SK-N-SH (cell line): Measurements from ENCODE around the gene DHRSX. TPM values are rescaled to one million over a fixed set of nuclear protein-coding genes. Genes with fewer than 3 reads are reported as not detected.
"Not testable (repeated sequence)": the region's sequence is repeated elsewhere in the genome, so short reads cannot be mapped to it uniquely, and the experiment has no call there.

ENCODE experiments used
- CTCF ChIA-PET: fragments of 300-600, 350-600 bp; formaldehyde crosslinking; extraction: SDS; loops from one replicate; lab custom pipeline; 2021; lab: Yijun Ruan, JAX
- POLR2A ChIA-PET: fragments of 350-600 bp; sonication (Branson Sonifier 250); formaldehyde crosslinking; extraction: SDS; loops from one replicate; lab custom pipeline; 2020; ENCODE audit warnings: antibody characterized with exemption, inconsistent platforms; lab: Yijun Ruan, JAX
- DNase-seq: peaks from one replicate; pipeline ENCODE4 v3.0.0; 2012
- H2AFZ ChIP-seq: fragments of 200-600 bp; sonication (generic); 2 replicates; pipeline ENCODE4 v1.8.1; 2016; ENCODE audit warnings: antibody characterized with exemption, mild to moderate bottlenecking, low read depth
- H3F3A ChIP-seq: fragments of 200-600 bp; sonication (generic); replicated peaks from 2 replicates; pipeline ENCODE3; 2016; ENCODE audit warnings: antibody characterized with exemption, mild to moderate bottlenecking; ENCODE audit not compliant: insufficient read depth
- H3K27ac ChIP-seq, 2 experiments: fragments of 200-500 bp in 1 of 2; fragments of 200-600 bp in 1 of 2; sonication (Bioruptor generic) in 1 of 2; sonication (generic), shearing (Covaris generic) in 1 of 2; 2 replicates each; pipeline versions ENCODE4 v1.5.1 to v1.6.1; 2014 to 2016; ENCODE audit warnings: low read depth in 2 of 2, inconsistent platforms in 1 of 2, low read length in 1 of 2, mild to moderate bottlenecking in 1 of 2, mixed read lengths in 1 of 2
- H3K27me3 ChIP-seq: fragments of 200-600 bp; sonication (generic), shearing (Covaris generic); 2 replicates; pipeline ENCODE4 v1.6.1; 2016; ENCODE audit warnings: mixed run types; ENCODE audit not compliant: insufficient read depth
- H3K36me3 ChIP-seq, 2 experiments: fragments of 200-500 bp in 1 of 2; fragments of 200-600 bp in 1 of 2; sonication (Bioruptor generic) in 1 of 2; sonication (generic) in 1 of 2; replicated peaks in 1 of 2; 2 replicates each; pipeline versions ENCODE3 to v1.5.1; 2014 to 2016; ENCODE audit warnings: low read length in 1 of 2, mild to moderate bottlenecking in 1 of 2; ENCODE audit not compliant: insufficient read depth in 2 of 2, control insufficient read depth in 1 of 2
- H3K4me1 ChIP-seq, 2 experiments: fragments of 200-500 bp in 1 of 2; fragments of 200-600 bp in 1 of 2; sonication (Bioruptor generic) in 1 of 2; sonication (generic), shearing (Covaris generic) in 1 of 2; 2 replicates each; pipeline versions ENCODE4 v1.5.1 to v1.6.1; 2014 to 2016; ENCODE audit warnings: low read depth in 1 of 2, low read length in 1 of 2, mixed run types in 1 of 2; ENCODE audit not compliant: insufficient read depth in 2 of 2, control insufficient read depth in 1 of 2
- H3K4me2 ChIP-seq: fragments of 200-600 bp; sonication (generic), shearing (Covaris generic); 2 replicates; pipeline ENCODE4 v1.6.1; 2017; ENCODE audit warnings: mixed run types
- H3K4me3 ChIP-seq, 2 experiments: fragments of 200-500 bp in 1 of 2; fragments of 200-600 bp in 1 of 2; sonication (Bioruptor generic) in 1 of 2; sonication (generic), shearing (Covaris generic) in 1 of 2; 2 replicates each; pipeline versions ENCODE4 v1.5.1 to v1.8.1; 2014 to 2016; ENCODE audit warnings: low read depth in 2 of 2, inconsistent platforms in 1 of 2, low read length in 1 of 2, mild to moderate bottlenecking in 1 of 2, mixed read lengths in 1 of 2, moderate library complexity in 1 of 2
- H3K79me2 ChIP-seq: fragments of 200-600 bp; sonication (generic); 2 replicates; pipeline ENCODE4 v1.8.1; 2017; ENCODE audit warnings: mild to moderate bottlenecking; ENCODE audit not compliant: insufficient read depth
- H3K9ac ChIP-seq: fragments of 200-600 bp; sonication (generic); 2 replicates; pipeline ENCODE4 v1.6.1; 2017; ENCODE audit warnings: mixed run types
- H3K9me2 ChIP-seq: fragments of 200-600 bp; sonication (generic); 2 replicates; pipeline ENCODE4 v1.6.1; 2017; ENCODE audit warnings: mixed run types
- H3K9me3 ChIP-seq: fragments of 200-600 bp; sonication (generic); 2 replicates; pipeline ENCODE4 v1.6.1; 2017; ENCODE audit warnings: mixed run types, mild to moderate bottlenecking, moderate library complexity
- H4K20me1 ChIP-seq: fragments of 200-600 bp; sonication (generic); 2 replicates; pipeline ENCODE4 v1.6.1; 2017; ENCODE audit warnings: mild to moderate bottlenecking, mixed run types; ENCODE audit not compliant: insufficient read depth
- FOSL2 ChIP-seq: IDR thresholded peaks from 2 replicates; pipeline ENCODE4 v1.4.0; 2012; ENCODE audit warnings: low read depth, mild to moderate bottlenecking, moderate library complexity, borderline replicate concordance
- GATA2 ChIP-seq: sonication (generic); formaldehyde crosslinking; IDR thresholded peaks from 2 replicates; pipeline ENCODE4 v1.5.0; 2020; ENCODE audit warnings: mild to moderate bottlenecking, missing genetic modification reagents
- IRF3 ChIP-seq: fragments of 150-350 bp; IDR thresholded peaks from 2 replicates; pipeline ENCODE4 v1.6.1; 2016; ENCODE audit warnings: mild to moderate bottlenecking, low read depth, low read length
- MEF2A ChIP-seq: IDR thresholded peaks from 2 replicates; pipeline ENCODE4 v1.4.0; 2012; ENCODE audit warnings: low read depth, borderline replicate concordance
- NFIC ChIP-seq: IDR thresholded peaks from 2 replicates; pipeline ENCODE4 v1.4.0; 2012; ENCODE audit warnings: borderline replicate concordance
- PBX3 ChIP-seq: IDR thresholded peaks from 2 replicates; pipeline ENCODE4; 2012
- POLR2AphosphoS5 ChIP-seq: IDR thresholded peaks from 2 replicates; pipeline ENCODE4 v1.6.1; 2012; ENCODE audit warnings: low read depth, low read length
- RAD21 ChIP-seq: IDR thresholded peaks from 2 replicates; pipeline ENCODE4 v1.6.1; 2012; ENCODE audit warnings: mild to moderate bottlenecking, low read length
- YY1 ChIP-seq: IDR thresholded peaks from 2 replicates; pipeline ENCODE4 v1.4.0; 2012; ENCODE audit warnings: low read depth, mild to moderate bottlenecking
- WGBS: methylation state at CpG from one replicate; pipeline ENCODE4 v1.1.6; 2017; ENCODE audit warnings: low lambda C conversion rate; 5-methylcytosine and 5-hydroxymethylcytosine counted together
- polyA plus RNA-seq, 3 experiments: library from polyadenylated mRNA; depleted of rRNA; stranded (reverse); fragments of >200 nt; gene quantifications; 2 replicates each; pipeline ENCODE4 v1.2.3, GENCODE V29; 2012

Gene DHRSX
- polyA plus RNA-seq, 1 of the 3 experiments (the other 2 are of a cell fraction), result 34.3 TPM

- Histone ChIP-seq H3F3A (no peaks in the 10 kb centered on the region), H3K4me3 (no peak overlapping the region), H3K36me3 (peaks cover 0 to 5% of the 10 kb centered on the region in 2 experiments), H3K79me2 (no peaks in the 10 kb centered on the region), H2AFZ (no peak overlapping the region), H3K27ac (no peak overlapping the region), H3K27me3 (no peaks in the 10 kb centered on the region), H4K20me1 (no peaks in the 10 kb centered on the region), H3K9me2 (no peaks in the 10 kb centered on the region), H3K9me3 (no peaks in the 10 kb centered on the region), H3K4me2 (no peak overlapping the region), H3K9ac (no peak overlapping the region), H3K4me1 (no peaks in the 10 kb centered on the region)
- WGBS, result 93% methylated on average over 23 of the region's 26 CpGs
- POLR2A ChIA-PET, result no interaction called here
- no peak for DNase-seq
- TF ChIP-seq YY1 (no peak), PBX3 (no peak), FOSL2 (no peak), RAD21 (no peak), POLR2AphosphoS5 (no peak), IRF3 (no peak), NFIC (no peak), GATA2 (CRISPR knock-in tag) (no peak), MEF2A (no peak)
- CTCF ChIA-PET, result no interaction called here
Measured at GRCh38 chrX:2266445-2267349, 234.1 kb downstream of the DHRSX start.

DNA sequence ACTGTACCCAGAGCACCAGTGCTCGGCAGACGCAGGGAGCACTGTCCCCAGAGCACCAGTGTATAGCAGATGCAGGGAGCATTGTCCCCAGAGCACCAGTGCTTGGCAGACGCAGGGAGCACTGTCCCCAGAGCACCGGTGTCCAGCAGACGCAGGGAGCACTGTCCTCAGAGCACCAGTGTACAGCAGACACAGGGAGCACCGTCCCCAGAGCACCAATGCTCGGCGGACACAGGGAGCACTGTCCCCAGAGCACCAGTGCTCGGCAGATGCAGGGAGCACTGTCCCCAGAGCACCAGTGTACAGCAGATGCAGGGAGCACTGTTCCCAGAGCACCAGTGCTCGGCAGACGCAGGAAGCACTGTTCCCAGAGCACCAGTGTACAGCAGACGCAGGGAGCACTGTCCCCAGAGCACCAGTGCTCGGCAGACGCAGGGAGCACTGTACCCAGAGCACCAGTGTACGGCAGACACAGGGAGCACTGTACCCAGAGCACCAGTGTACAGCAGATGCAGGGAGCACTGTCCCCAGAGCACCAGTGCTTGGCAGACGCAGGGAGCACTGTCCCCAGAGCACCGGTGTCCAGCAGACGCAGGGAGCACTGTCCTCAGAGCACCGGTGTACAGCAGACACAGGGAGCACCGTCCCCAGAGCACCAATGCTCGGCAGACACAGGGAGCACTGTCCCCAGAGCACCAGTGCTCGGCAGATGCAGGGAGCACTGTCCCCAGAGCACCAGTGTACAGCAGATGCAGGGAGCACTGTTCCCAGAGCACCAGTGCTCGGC is 234.9 kb downstream of the DHRSX start:
- H4K20me1 ChIP-seq, H3K27ac ChIP-seq, H3F3A ChIP-seq, DNase-seq, H3K9ac ChIP-seq, H3K4me3 ChIP-seq, POLR2A ChIA-PET, CTCF ChIA-PET, H3K4me1 ChIP-seq, H3K9me2 ChIP-seq, H3K79me2 ChIP-seq, H3K4me2 ChIP-seq, H2AFZ ChIP-seq, H3K27me3 ChIP-seq, H3K9me3 ChIP-seq, H3K36me3 ChIP-seq: not testable (repeated sequence)
- WGBS, result 94% methylated on average over 5 of the region's 23 CpGs
